Measurements from ENCODE around the gene FHOD1.

DNA sequence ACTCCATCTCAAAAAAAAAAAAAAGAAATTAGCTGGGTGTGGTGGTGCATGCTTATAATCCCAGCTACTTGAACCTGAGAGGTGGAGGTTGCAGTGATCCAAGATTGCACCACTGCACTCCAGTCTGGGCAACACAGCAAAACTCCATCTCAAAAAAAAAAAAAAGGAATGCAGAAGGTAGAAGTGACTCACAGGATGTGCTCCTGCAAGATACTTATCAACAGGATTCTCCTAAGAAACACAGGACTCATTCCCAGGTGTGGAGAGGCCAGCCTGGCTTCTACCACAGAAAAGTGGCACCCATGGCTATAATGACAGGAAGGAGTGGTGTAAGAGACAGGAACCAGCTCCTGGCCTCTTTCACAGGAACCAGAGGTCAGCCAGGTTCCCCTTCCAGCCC, 34.5 kb downstream of the FHOD1 start:
- no peak for TF ChIP-seq EZH2 (IDR thresholded peaks at IDR 0.05; ENCODE audit: borderline replicate concordance)
- TF ChIP-seq, protein P1, sequence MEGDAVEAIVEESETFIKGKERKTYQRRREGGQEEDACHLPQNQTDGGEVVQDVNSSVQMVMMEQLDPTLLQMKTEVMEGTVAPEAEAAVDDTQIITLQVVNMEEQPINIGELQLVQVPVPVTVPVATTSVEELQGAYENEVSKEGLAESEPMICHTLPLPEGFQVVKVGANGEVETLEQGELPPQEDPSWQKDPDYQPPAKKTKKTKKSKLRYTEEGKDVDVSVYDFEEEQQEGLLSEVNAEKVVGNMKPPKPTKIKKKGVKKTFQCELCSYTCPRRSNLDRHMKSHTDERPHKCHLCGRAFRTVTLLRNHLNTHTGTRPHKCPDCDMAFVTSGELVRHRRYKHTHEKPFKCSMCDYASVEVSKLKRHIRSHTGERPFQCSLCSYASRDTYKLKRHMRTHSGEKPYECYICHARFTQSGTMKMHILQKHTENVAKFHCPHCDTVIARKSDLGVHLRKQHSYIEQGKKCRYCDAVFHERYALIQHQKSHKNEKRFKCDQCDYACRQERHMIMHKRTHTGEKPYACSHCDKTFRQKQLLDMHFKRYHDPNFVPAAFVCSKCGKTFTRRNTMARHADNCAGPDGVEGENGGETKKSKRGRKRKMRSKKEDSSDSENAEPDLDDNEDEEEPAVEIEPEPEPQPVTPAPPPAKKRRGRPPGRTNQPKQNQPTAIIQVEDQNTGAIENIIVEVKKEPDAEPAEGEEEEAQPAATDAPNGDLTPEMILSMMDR (IDR thresholded peaks at IDR 0.05; ENCODE audit: poor library complexity) = no peak
